Urothelium cell line (cell line): ENCODE results near the gene MCHR1.
A peak's percentile ranks its signal among the peaks of the same experiment; 100 is the strongest.

Experiments
- DNase-seq: peaks from one replicate; pipeline ENCODE4 v3.0.0; 2011; ENCODE audit warnings: low spot score, mixed read lengths
- FAIRE-seq: peaks from 2 replicates; lab custom pipeline; 2011; peaks lifted over from hg19 to GRCh38; lab: Jason Lieb, UNC

MCHR1 gene

DNA sequence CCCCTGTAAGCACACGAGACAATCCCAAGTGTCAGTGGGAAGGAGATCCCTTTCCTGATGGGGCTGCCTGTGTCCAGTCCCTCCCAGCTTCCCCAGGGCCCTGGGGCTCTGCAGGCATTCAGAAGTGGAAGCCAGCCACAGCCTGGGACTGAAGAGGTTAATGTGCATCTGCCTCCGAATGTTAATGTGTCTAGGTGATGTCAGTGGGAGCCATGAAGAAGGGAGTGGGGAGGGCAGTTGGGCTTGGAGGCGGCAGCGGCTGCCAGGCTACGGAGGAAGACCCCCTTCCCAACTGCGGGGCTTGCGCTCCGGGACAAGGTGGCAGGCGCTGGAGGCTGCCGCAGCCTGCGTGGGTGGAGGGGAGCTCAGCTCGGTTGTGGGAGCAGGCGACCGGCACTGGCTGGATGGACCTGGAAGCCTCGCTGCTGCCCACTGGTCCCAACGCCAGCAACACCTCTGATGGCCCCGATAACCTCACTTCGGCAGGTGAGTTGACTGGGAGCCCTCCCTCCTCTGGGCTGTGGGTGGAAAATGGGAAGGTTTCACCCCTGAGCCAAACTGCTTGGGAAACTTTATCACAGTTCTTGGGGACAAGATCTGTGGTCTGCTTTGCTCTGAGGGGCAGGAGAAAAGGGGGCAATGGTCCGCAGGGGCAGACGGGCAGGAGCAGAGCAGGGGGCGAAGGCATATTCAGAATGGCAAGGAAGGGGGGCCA, at the start of gene MCHR1:
Gene MCHR1, plus strand, starts transcription at position 236 of the 715 bp plus-strand sequence. Its CDS starts 169 bp downstream, at position 405.
- peak; percentile 62 for FAIRE-seq
- DNase-seq = no peak

DNA sequence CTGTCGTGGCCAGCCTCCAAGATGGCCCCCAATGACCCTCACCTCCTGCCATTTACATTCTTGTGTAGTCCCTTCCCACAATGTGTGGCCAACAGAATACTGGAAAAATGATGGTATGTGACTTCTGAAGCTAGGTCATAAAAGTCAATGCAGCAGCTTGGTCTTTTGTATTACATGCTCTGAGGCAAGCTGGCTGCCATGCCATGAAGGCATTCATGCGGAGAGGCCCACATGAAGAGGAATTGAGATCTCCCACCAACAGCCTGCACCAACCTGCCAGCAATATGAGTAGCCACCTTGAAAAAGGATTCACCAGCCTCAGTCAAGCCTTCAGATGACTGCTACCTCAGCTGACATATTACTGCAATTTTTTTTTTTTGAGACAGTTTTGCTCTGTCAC, 47.4 kb upstream of the MCHR1 start:
- DNase-seq = no peak
- no peak for FAIRE-seq

DNA sequence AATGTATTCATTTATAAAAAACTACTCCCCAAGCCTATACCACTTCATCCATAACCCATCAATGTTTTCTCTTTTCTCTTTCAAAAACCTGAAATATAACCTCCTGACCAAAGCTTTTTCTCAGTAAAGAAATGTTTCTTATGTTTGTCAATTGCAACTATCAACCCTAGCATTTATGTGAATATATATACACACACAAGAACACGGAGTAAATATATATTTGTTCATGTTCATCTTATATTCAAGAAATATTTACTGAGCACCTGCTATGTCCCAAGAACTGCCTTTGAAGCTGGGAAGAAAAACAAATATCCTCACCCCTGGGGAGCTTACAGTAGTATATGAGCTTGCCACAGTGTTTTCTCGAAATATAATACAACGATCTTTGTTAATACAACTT, 46.2 kb upstream of the MCHR1 start:
- FAIRE-seq (no peak), DNase-seq (no peak)

DNA sequence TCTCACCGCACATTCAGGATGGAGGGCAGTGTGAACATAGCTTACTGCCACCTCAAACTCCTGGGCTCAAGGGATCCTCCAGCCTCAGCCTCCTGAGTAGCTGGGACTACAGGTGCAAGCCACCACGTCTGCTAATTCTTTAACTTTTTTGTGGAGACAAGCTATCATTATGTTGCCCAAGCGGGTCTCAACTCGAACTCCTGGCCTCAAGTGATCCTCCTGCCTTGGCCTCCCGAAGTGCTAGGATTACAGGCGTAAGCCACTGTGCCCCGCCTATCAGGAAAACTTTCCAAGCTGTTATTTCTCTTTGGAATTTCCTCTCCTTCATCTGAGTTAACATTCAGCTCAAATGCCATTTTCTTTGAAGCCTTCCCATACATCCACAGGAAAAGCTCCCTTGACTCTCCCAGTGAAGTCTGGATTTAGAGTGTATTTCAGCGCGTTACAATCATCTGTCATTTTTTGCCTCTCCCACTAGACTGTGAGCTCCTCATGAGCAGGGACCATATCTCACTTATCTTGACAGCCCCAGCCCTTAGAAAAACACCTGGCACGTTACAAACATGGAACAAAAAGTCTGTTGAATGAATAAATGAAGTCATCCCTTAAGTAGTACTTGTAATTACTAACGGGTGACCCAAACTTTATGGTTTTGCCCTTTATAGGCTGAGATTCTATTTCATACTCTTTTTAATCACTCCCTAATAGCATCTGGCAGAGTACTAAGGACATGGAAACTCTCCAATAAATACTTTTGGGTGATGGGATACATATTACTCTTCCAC, 45.0 kb upstream of the MCHR1 start:
- FAIRE-seq = no peak
- DNase-seq = no peak

GRCh38 chr22:40635043-40635939, 44.0 kb upstream of the MCHR1 start:
- FAIRE-seq (no peak), DNase-seq (no peak)

DNA sequence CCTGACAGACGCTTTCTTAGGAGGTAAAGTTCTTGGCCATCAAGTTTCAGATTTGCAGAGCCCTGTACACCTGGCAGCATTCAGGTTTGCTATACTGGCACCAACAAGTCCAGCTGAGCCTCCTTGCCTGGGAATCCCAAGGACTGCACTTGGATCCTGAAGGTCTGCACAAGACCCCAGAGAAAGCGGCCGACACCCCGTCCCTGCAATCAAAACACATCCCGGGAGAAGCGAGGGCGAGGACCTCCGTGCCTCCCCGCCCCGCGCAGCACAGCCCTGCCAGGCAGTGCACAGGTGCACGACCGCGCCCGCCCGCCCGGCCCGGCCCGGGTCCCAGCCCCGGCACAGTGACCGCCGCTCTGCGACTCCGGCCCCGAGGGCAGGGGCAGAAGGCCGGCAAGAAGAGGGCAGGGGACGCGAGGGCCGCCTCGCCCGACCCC, 43.3 kb upstream of the MCHR1 start:
- no peak for FAIRE-seq
- DNase-seq = peak; percentile 23

DNA sequence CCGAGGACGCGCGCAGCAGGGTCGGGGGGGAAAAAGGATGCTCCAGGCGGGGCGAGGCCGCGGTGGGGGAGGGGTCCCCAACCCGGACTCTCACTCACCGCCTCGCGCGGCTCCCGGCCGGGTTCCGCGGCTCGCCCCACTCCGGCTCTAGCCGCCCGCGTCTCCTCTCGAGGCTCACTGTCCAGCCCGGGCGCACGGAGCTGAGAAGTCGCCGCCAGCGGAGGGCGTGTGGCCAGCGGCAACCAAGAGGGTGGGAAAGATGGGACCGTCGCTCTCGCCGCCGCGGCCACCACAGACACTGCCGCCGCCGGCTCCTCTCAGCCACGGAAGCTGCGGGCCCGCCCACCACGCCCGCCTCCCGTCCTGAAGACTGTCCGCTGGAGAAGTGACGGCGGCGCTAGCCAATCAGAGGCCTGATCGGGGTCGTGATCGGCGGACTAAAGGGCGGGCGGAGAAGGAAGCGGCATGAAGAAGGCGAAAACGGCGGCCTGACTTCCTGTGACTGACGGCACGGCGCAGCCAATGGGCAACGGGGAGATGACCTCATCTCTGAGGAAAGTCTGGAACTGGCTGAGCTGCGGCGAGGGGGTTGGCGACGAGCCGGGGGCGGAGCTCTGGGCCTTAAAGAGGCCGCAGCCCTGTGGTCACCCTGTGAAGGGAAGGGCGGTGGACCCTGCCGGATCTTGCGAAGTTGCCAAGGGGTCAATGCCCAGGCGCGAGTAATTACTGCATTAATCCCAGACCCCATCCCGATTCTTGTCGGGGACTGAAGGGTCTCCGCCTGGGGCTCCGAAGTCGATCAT, 42.7 kb upstream of the MCHR1 start, which contains the start of gene MRTFA:
Gene MRTFA, minus strand, starts transcription at position 340 of the 803 bp plus-strand sequence.
- FAIRE-seq (peak; percentile 99), DNase-seq (peak; percentile 99)

GRCh38 chr22:40637183-40638150, 41.8 kb upstream of the MCHR1 start:
- no peak for DNase-seq
- FAIRE-seq = no peak

- DNase-seq = no peak
- no peak for FAIRE-seq
Measured at GRCh38 chr22:40638261-40638660, 41.0 kb upstream of the MCHR1 start.

DNA sequence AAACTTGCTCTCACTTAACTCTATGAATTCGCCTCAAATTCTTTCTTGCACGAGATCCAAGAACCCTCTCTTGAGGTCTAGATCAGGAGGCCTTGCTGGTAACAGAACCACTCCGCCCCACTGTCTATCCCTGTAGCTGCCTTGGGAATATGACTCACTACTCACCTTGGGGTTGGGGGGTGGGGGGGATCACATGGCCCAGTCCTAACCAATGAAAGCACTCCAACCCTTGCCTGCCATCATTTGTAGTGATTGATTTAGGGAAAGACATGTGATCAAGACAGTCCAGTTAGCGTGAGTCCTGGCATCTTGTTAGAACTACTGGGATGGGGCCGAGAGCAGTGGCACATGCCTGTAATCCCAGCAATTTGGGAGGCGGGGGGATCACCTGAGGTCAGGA, 38.0 kb upstream of the MCHR1 start:
- DNase-seq (peak; percentile 54), FAIRE-seq (peak; percentile 58)

DNA sequence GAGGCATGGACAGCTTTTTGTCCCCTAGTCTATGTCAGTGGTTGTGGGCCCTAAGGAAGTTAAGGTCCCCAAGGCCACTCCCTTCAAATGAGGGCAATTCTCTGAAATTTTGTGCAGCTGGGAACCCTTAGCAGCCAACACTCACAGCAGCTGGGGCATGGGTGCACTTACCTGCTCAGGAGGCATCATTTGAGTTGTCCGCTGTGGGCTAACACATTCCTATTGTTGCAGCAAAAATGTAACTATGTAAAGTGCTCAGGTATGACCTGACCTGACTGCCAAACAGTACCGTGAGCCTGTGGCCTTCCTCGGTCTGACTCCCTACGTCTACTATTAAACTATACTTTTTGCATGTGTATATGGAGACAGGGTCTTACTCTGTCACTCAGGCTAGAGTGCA, 37.0 kb upstream of the MCHR1 start:
- no peak for DNase-seq
- no peak for FAIRE-seq

DNA sequence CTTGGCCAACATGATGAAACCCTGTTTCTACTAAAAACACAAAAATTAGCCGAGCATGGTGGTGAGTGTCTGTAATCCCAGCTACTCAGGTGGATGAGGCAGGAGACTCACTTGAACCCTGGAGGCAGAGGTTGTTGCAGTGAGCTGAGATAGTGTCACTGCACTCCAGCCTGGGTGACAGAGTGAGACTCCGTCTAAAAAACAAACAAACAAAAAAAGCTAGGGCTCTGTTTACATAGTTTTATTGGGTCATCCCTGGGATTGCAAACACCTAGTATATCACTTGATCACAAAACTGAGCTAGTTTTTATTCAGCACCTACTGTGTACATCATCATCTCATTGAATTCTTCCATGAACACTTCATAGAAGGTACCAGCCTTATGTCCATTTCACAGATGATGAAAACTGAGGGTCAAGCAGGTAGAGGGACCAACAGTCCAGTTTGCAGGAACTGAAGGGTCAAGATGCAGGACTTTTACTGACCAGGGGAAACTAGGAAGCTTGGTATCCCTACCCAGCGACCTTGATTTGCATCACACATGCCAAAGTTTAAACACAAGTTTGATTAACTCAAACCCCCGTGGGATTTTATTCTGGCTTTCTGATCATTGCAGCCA, 33.6 kb upstream of the MCHR1 start:
- DNase-seq (no peak), FAIRE-seq (no peak)

DNA sequence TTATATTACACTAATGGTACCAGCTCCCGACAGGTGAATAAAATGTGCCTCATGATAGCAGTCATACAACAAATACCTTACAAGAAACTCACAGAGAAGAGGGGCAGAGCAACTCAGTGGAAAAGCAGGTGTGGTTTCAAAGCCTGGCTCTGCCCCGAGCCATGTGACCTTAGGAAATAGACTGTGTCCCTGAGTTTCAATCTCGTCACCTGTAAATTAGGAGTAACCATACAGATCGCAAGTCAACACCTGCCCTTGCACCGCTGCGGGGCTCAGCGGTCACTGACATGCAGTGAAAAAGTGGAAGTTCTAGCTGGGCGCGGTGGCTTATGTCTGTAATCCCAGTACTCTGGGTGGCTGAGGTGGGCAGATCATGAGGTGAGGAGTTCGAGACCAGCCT, 30.9 kb upstream of the MCHR1 start:
- FAIRE-seq (no peak), DNase-seq (no peak)

DNA sequence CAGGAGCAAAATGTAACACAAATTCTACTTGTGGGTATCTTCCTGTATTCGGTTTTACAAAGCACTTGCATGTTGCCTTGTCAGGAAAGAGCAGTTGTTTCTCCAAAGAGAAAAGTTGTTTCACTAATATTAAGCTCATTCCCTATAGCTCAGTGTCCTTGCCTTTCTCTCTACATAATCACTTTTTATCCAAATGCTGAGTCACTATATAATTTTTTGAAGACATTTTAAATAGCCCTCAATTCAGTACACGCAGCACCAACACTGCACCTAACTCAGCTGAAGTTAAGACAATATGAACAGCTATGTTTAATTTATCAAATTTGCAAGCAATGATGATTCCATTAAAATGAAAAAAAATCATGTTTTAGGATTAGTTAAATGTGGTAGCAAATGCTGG, 28.2 kb upstream of the MCHR1 start:
- no peak for DNase-seq
- FAIRE-seq = no peak

GRCh38 chr22:40651563-40652501, 27.5 kb upstream of the MCHR1 start:
- DNase-seq (peak; percentile 97), FAIRE-seq (peak; percentile 99)

- FAIRE-seq (no peak), DNase-seq (no peak)
Measured at GRCh38 chr22:40653361-40653760, 25.9 kb upstream of the MCHR1 start.

GRCh38 chr22:40654522-40655167, 24.6 kb upstream of the MCHR1 start:
- FAIRE-seq (no peak), DNase-seq (peak; percentile 38)
